Measurements from ENCODE around the gene ZNF766.

The ZNF766 gene

DNA sequence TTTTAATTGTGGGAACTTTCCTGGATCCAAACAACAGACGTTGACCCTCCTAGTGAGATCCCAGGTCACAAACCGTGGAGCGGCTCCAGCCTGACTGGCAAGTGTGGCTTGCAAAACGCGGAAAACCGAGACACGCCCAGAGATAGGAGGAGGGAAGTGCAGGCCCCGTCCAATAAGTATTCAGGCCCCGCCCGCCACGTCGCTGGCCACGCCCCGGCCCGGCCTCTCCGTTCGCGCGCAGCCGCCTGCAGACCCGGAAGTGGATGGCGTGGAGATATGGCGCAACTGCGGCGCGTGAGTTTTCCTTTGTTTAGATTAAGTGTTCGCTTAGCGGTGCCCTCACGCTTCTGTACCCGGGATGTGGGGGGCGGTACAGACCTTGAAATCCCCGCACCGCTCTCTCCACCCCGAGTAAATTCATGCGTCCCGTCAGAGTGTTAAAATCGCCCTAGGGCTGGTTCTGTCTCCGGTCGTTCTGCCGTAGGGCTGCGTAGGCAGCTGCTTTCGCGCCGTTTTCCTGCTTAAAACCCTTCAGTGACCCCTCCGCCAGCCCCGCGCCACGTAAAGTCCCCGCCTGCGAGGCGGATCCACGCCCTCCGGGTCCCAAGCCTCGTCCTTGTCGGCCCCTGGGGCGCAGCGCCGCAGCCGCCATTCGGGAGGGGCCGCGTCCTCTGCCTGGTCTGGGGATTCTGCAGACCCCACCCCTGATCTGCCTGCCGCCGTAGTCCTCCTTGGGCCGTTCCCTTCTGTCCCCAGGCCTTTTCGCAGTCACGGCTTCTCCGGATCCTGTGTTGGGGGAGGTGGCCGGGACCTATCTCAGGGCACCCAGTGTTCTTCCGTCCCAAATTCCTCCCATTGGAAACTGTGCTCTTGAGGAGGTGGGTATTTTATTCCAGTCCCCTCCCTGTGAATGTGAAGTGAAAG, at the start of gene ZNF766:
TSS of gene ZNF766 (plus strand) at position 250 of the 924 bp plus-strand sequence. CDS start at position 277, 27 bp downstream.
- DNase-seq (ENCODE audit: low read depth), result peak; percentile 97

DNA sequence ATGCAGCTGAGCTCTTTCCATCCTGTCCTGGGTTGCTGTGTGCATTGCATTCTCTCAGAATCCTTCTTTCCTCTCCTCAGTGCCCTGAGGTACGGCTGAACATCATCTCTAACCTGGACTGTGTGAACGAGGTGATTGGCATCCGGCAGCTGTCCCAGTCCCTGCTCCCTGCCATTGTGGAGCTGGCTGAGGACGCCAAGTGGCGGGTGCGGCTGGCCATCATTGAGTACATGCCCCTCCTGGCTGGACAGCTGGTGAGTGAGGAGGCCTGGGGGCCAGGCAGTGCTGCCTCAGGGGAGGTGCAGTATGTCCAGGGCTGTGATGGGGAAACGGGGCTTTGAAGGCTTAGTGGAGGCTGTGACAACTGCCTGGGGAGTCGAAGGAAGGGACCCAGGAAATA, 49.8 kb upstream of the ZNF766 start:
- no peak for DNase-seq (ENCODE audit: low read depth)

DNA sequence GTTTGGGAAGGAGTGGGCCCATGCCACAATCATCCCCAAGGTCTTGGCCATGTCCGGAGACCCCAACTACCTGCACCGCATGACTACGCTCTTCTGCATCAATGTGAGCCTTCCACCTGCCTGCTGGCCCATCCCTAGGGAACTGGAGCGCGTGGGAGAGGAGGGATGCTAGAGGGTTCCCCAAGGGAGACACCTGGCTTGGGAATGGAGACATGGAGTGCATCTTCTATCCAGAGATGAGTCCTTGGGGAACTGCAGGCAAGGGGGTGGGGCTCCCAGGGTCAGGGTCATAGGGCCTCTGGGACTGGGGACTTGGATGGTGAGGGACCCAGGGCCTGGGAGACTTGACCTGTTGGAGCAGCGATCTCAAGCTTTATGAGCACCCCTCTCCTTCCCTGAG, 48.4 kb upstream of the ZNF766 start:
- no peak for DNase-seq (ENCODE audit: low read depth)

DNA sequence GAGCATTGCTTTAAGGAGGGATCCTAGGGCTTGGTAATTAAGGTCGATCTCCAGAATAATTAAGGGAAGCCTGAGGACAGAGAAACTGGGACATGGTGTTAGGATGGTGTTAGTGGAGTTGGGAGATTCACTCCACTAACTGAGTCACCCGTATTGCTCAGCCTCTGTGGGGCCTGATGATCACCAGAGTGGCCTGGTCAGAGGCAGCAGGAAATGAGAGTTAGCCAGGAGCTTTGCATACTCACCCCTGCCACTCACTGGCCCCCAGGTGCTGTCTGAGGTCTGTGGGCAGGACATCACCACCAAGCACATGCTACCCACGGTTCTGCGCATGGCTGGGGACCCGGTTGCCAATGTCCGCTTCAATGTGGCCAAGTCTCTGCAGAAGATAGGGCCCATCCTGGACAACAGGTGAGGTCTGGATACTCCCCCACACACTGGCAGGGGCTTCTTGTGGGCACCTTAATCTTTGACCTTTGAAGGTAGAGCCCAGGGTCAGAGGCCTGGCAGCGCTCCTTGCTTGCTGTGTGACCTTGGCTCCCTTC, 47.5 kb upstream of the ZNF766 start:
- no peak for DNase-seq (ENCODE audit: low read depth)

DNA sequence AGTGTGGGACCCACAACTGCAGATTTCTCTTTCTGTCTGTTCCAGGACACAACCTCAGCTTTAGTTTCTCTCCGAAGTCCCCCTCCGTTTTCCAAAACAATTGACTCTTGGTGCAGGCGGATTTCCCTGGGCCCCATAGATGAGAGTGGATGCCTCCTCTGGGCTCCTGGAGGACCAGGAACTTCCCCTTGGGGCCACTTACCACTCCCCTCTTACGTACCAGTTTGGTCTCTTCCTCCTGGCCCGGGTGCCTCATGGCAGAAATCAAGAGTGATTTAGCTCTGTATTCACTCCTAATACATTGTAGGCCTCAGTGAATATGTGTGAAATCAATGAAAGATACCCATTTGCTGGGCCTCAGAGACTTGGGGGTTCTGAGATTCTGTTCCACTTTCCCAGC, 45.2 kb upstream of the ZNF766 start:
- no peak for DNase-seq (ENCODE audit: low read depth)

DNA sequence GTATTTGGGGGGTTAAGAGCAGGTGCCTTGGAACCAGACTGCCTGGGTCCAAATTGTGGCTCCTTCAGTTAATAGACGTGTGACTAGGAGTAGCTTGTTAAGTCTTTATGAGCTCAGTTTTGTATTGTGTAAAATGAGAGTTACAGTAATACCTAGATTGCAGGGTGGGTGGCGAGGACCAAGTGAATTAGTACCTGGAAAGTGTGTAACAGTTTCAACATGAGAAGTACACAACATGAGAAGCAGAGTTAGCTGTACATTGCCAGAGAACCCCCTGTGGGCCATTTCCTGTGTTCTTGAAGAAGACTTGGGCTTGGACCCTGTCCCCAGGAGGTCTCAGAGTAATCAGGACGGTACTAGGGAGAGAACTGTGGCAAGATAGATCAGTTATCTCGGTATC, 42.7 kb upstream of the ZNF766 start:
- peak; percentile 7 for DNase-seq (ENCODE audit: low read depth)

DNA sequence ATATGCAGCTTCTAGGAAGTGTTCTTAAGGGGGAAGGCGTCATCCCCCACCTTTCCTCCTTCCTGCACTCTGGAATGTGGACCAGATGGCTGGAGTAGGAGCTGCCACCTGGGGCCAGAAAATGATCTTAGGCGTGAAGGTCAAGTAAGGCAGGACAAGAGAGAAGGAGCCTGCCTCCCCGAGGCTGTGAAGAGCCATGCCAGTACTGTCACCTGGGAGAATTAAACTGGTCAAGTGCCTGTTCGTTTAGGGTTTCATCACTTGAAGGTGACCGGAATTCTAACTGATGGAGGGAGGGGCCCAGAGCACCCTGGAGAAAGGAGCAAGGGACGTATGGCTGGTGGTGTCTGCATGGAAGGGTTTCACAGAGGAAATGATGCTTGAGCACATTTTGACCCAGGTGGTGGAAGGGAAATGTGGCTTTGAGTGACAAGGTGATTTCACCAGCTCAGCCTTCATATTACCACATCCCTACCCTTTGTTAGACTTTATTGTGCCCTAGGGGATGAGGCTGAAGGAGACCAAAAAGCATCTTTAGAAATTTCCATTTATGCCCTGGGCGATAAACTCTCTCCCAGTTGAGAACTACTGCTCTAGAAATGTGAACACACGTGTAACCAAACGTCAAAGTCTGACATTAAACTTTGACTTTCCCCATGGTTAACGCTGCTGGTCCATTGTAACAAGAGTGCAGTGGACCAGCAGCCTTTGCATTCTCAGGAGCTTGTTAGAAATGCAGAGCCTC, 42.0 kb upstream of the ZNF766 start:
- DNase-seq (ENCODE audit: low read depth), result no peak

DNA sequence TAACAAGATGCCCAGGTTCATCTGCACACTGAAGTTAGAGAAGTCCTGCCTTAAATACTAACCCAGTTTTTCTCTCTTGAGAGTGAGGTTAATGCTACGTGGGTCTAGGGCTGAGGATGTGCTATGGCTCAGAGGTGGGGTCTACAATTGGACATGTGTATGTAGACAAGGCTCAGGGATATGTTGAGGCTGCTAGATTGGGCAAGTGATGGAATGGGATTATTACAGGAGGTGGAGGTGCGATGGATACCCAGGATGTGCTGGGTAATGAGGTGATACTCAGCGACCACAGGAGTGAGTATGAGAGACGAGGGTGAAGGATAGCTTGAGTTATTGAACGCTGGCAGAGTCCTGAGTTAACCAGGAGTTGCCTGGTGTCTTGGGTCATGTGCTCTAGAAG, 41.4 kb upstream of the ZNF766 start:
- no peak for DNase-seq (ENCODE audit: low read depth)

DNA sequence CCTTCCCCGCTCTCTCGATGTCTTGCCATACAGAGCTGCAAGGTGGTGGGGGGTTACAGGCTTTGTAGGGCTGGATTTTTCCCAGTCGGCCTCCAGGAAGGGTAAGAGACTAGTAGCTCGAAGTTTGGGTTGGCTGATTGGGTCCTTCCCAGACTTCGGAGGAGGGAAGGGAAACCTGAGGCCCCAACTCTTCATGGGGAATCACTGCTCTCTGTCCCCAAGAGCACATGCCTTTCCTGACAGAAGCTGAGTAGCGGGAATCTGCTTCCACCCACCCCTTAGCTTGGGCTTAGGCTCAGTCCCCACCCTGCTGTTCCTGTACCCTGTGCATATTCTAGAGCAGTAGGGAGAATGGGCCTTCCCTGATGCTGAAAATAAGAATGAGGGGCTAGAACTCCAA, 39.9 kb upstream of the ZNF766 start:
- DNase-seq (ENCODE audit: low read depth), result no peak

DNA sequence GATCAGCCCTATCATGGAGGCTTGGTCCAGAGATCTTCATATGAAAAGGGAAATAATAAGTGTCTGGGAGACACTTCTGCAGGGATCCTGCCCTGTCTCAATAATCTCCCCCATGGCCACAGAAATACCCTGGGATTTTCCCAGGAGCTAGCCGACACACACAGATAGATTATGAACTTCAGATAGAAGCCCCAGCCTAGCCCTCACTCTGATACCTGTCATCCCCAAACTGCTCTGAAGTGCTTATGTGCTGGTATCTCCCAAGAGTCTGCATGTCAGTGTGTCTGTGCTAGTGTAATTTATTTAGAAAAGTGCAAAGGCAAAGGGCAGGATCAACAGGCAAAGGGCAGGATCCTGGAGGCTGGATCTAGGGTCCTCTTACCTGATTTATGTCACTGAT, 38.7 kb upstream of the ZNF766 start:
- no peak for DNase-seq (ENCODE audit: low read depth)

DNA sequence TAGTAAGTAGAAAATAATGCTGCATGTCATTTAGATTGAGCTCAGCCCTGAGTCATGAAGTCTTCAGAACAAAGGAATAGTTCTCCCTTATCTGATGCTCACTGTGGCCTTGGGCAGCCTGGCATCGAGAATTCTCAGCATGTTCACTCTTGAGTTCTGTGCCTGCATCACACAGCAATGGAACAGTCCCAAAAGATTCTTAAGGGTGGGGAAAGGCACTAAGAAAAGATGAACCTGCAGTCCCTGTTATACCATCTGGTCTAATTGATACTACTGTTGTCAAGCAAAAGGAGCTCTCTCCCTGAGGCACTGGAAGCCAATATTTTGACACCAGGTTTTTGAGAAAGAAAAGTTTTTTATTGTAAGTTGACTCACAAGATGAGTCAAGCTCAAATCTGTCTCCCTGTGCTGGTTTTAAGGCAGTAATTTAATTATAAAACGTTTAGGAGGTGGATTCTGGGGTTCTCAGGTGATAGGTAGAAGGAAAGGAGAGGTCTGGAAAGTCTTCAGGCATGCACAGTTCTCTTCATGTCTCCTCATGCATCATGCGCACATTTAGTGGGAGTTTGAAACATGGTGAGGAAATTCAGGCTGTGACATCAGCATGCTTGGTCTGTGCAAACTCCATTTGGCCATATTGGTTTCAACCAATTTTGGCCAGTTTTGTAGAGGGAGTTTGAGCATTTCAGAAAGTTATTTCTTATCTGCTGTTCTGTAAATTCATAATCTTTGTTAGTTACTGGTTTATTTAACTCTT, 38.1 kb upstream of the ZNF766 start:
- DNase-seq (ENCODE audit: low read depth), result no peak

DNA sequence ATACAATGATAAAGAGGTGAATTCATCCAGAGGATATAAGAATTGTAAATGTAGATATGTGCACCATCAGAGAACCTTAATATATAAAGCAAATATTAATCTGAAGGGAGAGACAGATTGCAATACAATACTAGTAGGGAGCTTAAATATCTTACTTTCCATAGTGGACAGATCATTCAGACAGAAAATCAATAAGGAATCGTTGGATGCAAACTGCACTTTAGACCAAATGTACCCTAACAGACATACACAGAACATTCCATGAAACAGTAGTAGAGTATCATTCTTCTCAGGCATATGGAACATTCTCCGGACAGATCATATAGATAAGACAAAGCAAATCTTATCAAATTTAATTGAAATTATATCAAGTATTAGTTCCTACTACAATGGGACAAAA, 35.0 kb upstream of the ZNF766 start:
- DNase-seq (ENCODE audit: low read depth), result no peak

DNA sequence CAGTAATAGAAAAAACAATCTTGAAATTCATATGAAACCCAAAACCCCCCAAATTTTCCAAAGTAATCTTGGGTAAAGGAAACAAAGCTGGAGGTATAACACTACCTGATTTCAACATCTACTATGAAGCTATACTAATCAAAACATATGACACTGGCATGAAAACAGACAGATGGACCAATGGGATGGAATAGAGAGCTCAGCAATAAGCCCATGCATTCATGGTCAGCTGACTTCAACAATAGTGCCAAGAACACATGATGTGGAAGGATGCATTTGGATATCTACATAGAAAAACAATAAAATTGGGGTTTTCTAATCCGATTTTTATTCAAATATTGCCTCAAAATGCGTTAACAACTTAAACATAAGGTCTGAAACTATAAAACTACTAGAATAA, 32.2 kb upstream of the ZNF766 start:
- no peak for DNase-seq (ENCODE audit: low read depth)

DNA sequence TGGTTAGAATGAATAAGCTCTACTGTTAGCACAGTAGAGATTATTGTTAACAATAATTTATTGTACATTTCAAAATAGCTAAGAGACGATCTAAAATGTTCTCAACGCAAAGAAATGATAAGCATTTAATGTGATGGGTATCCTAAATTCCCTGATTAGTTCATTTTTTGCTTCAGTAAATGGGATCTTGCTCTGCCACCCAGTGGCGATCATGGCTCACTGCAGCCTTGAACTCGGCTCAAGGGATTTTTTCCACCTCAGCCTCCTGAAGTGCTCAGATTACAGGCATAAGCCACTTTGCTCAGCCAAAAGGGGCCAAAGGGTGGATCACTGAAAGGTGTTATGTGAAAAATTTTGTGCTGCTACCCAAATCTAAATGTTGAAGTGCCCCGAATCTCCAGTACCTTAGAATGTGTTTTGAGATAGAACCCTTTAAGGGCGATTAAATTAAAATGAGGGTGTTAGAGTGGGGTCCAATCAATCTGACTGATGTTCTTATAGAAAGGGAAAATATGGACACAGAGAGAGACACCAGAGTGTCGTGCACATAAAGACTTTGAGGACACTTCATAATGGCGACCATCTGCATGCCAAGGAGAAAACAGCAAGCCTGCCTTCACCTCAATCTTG, 31.5 kb upstream of the ZNF766 start:
- DNase-seq (ENCODE audit: low read depth), result peak; percentile 40

DNA sequence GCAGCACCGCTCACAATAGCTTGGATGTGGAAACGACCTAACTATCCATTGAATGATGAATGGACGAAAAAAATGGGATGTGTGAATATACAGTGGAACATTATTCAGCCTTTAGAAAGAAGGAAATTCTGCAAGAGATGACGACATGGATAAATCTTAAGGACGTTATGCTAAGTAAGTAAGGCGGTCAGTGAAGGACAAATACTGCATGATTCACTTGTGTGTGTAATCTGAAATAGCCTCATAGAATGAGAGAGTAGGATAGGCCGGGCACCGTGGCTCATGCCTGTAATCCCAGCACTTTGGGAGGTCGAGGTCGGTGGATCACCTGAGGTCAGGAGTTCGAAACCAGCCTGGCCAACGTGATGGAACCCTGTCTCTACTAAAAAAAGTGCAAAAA, 25.4 kb upstream of the ZNF766 start:
- no peak for DNase-seq (ENCODE audit: low read depth)

DNA sequence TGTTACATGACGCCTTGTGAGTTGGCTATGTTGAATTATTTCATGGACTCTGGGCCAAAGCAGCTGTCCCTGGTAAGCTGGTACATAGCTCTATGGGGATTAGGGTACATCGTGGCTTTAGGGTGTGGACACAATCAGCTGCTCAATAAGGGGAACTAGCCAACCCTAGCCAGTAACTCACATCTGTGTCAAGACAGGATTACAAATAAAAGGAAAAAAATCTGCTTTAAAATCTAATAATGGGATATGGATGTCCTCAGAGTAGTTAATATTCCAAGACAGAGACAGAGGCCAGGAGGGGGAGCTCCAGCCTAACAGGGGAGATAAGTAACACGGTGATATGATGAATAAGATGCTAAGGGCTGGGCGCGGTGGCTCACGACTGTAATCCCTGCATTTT, 21.1 kb upstream of the ZNF766 start:
- DNase-seq (ENCODE audit: low read depth), result peak; percentile 41

DNA sequence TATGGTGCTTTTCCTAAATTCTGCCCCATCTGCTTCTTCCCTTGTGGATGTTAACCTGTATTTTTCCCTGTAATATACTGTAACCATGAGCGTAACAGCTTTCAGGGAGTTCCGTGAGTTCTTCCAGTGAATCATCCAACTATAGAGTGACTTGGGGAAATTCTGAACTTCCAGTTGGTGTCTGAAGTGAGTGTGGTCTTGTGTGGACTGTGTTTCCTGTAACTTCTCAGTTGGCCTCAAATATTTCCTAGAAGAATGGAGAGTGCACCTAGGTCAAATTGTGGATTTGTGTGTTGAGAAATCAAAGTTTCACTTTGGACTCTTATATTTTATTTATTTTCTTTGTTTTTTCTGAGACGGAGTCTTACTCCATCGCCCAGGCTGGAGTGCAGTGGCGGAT, 11.0 kb upstream of the ZNF766 start:
- no peak for DNase-seq (ENCODE audit: low read depth)

DNA sequence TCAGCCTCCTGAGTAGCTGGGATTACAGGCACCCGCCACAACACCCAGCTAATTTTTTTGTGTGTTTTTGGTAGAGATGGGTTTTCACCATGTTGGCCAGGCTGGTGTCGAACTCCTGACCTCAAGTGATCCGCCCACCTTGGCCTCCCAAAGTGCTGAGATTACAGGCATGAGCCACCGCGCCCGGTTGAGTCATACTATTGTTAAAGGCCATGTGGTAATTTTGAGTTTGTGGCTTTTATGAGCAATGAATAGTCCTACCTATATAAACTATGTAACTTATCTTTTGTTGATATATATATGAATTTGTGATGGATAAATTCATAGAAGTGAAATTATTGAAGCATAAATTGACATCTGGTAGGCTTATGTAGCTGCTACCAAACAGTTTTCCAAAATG, 3.8 kb upstream of the ZNF766 start:
- DNase-seq (ENCODE audit: low read depth), result peak; percentile 22

DNA sequence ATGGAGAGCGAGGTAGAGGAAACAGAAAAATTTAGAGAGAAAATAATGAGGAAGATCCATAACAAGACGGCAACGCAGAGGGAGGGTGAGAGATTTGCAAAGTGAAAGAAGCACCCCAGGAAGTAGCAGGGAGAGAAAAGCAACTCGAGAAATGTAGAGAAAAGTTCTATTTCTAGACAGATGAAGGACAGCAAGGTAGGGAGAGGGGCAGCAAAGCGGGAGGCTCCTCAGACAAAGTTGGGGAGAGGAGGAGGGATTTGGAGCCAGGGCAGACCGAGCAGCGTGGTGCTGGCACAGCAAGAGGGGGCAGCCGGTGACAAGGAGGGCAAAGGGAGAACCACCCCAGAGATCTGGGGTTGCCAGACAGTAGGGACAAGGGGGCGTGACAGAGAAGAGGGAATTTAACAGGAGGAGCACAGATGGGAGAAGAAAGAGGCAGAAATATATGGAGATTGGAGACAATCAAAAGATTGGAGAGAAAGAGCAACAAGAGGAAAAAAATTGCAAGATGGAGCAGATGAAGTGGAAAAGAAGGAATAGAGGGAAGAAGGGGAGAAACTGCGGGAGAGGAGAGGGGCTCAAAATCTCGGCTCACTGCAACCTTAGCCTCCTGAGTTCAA, 989 bp downstream of the ZNF766 start:
- no peak for DNase-seq (ENCODE audit: low read depth)

DNA sequence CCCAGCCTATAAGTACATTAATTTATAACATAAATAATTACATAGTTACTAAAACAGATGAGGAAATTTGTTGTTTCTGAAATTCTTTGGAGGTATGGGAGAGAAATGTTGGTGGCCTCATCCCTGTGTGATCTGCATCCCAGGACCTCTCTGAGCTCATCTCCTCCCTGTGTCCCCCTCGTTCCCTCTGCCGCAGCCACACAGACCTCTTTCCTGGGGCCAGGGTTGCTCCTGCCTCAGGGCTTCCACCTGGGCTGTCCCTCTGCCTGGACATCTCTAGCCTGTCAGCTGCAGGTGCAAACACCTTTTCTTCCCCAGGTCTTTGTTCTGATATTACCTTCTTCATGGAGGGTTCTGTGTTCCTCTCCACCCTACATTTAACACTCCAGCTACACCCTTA, 3.9 kb downstream of the ZNF766 start:
- DNase-seq (ENCODE audit: low read depth), result no peak

DNA sequence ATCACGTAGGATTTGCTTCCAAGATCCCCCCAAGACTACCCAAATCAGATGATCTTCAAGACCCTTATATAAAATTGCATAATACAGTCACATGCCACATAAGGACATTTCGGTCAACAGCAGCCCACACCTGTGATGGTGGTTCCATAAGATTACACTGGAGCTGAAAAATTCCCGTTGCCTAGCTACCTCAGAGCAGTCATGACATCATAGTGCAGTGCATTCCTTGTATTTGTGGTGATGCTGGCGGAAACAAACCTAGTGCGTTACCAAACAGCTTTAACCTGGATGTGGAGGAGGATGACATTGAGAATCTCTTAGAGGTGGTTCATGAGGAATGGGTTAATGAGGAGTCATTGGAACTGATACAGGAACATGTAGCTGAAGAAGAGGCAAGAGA, 4.8 kb downstream of the ZNF766 start:
- DNase-seq (ENCODE audit: low read depth), result no peak

All from activated T-cell treated with anti-CD3 and anti-CD28 coated beads for 48 hours (primary cell).